Ishikawa (cell line): ENCODE measurements around the gene LRRTM4.

Experiments
- FOXM1 ChIP-seq: IDR thresholded peaks from 2 replicates; pipeline ENCODE4 v1.6.1; 2012; ENCODE audit warnings: low read depth, borderline replicate concordance
- MAX ChIP-seq: IDR thresholded peaks from 2 replicates; pipeline ENCODE4 v1.6.1; 2012
- NFIC ChIP-seq: IDR thresholded peaks from 2 replicates; pipeline ENCODE4 v1.6.1; 2012
- RAD21 ChIP-seq: IDR thresholded peaks from 2 replicates; pipeline ENCODE4 v1.6.1; 2012; ENCODE audit warnings: low read depth
- TF ChIP-seq, protein P1 (sequence below): IDR thresholded peaks from 2 replicates; pipeline ENCODE4 v1.6.1; 2012; ENCODE audit warnings: low read depth, mild to moderate bottlenecking

- TF ChIP-seq NFIC, result no peak
- TF ChIP-seq RAD21, result no peak
- TF ChIP-seq, protein P1, sequence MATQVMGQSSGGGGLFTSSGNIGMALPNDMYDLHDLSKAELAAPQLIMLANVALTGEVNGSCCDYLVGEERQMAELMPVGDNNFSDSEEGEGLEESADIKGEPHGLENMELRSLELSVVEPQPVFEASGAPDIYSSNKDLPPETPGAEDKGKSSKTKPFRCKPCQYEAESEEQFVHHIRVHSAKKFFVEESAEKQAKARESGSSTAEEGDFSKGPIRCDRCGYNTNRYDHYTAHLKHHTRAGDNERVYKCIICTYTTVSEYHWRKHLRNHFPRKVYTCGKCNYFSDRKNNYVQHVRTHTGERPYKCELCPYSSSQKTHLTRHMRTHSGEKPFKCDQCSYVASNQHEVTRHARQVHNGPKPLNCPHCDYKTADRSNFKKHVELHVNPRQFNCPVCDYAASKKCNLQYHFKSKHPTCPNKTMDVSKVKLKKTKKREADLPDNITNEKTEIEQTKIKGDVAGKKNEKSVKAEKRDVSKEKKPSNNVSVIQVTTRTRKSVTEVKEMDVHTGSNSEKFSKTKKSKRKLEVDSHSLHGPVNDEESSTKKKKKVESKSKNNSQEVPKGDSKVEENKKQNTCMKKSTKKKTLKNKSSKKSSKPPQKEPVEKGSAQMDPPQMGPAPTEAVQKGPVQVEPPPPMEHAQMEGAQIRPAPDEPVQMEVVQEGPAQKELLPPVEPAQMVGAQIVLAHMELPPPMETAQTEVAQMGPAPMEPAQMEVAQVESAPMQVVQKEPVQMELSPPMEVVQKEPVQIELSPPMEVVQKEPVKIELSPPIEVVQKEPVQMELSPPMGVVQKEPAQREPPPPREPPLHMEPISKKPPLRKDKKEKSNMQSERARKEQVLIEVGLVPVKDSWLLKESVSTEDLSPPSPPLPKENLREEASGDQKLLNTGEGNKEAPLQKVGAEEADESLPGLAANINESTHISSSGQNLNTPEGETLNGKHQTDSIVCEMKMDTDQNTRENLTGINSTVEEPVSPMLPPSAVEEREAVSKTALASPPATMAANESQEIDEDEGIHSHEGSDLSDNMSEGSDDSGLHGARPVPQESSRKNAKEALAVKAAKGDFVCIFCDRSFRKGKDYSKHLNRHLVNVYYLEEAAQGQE, result no peak
- no peak for TF ChIP-seq FOXM1
- no peak for TF ChIP-seq MAX
These were observed 810.7 kb downstream of the LRRTM4 start for GRCh38 chr2:76711490-76711889.
